HCT116 (cell line): ENCODE measurements around the gene C14orf132. TPM values are rescaled to one million over a fixed set of nuclear protein-coding genes. Genes with fewer than 3 reads are reported as not detected.

Experiments used
- ATAC-seq: fragments of 200-7000 bp; cut with Tn5 transposase; 2 replicates; pipeline ENCODE4 v1.9.1; 2020; ENCODE audit warnings: mild to moderate bottlenecking, moderate library complexity
- BruUV-seq: library from RNA; stranded (reverse); fragments of 400-500 nt; replicated peaks from 2 replicates; lab custom pipeline; 2021; lab: Mats Ljungman, UMichigan
- CTCF ChIA-PET: fragments of 300-600 bp; sonication (Branson Sonifier 250); formaldehyde crosslinking; loops from one replicate; lab custom pipeline; 2021; ENCODE audit warnings: antibody characterized with exemption; lab: Charles Lee
- POLR2A ChIA-PET: fragments of 300-600, 350-600 bp; sonication (Branson Sonifier 250); formaldehyde crosslinking; loops from one replicate; lab custom pipeline; 2021; ENCODE audit warnings: antibody characterized with exemption; lab: Charles Lee
- RAD21 ChIA-PET, 2 experiments: fragments of 300-600 bp; sonication (Branson Sonifier 250); formaldehyde crosslinking; loops; one replicate each; lab custom pipeline; 2023; ENCODE audit warnings: low total read pairs in 2 of 2; ENCODE audit not compliant: uncharacterized antibody in 2 of 2, unreplicated experiment in 2 of 2, low non-redundant PET in 1 of 2; lab: Charles Lee
- DNase-seq: peaks from one replicate; pipeline ENCODE4 v3.0.0-alpha.2; 2010; ENCODE audit warnings: low read depth, low spot score
- H2AFZ ChIP-seq: fragments of 200-600 bp; shearing (Covaris generic), sonication (generic); 2 replicates; pipeline ENCODE4 v1.6.1; 2017; ENCODE audit warnings: low read depth, mixed run types, mixed read lengths, antibody characterized with exemption, low read length; ENCODE audit not compliant: poor library complexity, severe bottlenecking
- H3K27ac ChIP-seq: 2 replicates; pipeline ENCODE4 v1.5.1; 2012; ENCODE audit warnings: low read depth, low read length
- H3K27me3 ChIP-seq: fragments of 200-600 bp; sonication (generic); 2 replicates; pipeline ENCODE4 v1.6.1; 2016; ENCODE audit warnings: mixed run types, low read length, mixed read lengths; ENCODE audit not compliant: insufficient read depth
- H3K36me3 ChIP-seq, 2 experiments: fragments of 200-500 bp in 1 of 2; fragments of 200-600 bp in 1 of 2; sonication (Bioruptor generic) in 1 of 2; sonication (generic) in 1 of 2; 2 replicates each; pipeline versions ENCODE4 v1.5.1 to v1.6.1; 2014 to 2016; ENCODE audit warnings: low read length in 2 of 2, inconsistent platforms in 1 of 2, mixed read lengths in 1 of 2, mixed run types in 1 of 2; ENCODE audit not compliant: insufficient read depth in 2 of 2, control insufficient read depth in 1 of 2
- H3K4me1 ChIP-seq, 2 experiments: fragments of 200-600 bp in 1 of 2; sonication (generic) in 1 of 2; 2 replicates each; pipeline versions ENCODE4 v1.5.1 to v1.6.1; 2012 to 2017; ENCODE audit warnings: low read length in 2 of 2, inconsistent platforms in 1 of 2, mild to moderate bottlenecking in 1 of 2, mixed read lengths in 1 of 2, mixed run types in 1 of 2, moderate library complexity in 1 of 2; ENCODE audit not compliant: insufficient read depth in 2 of 2, control insufficient read depth in 1 of 2
- H3K4me2 ChIP-seq: fragments of 200-600 bp; sonication (generic); 2 replicates; pipeline ENCODE4 v1.6.1; 2017; ENCODE audit warnings: mixed run types, low read length, mixed read lengths
- H3K4me3 ChIP-seq, 2 experiments: fragments of 200-600 bp in 1 of 2; sonication (generic) in 1 of 2; replicated peaks in 1 of 2; 2 replicates each; pipeline ENCODE4 v1.5.1; 2011 to 2016; ENCODE audit warnings: low read length in 2 of 2, control low read depth in 1 of 2, low read depth in 1 of 2, mild to moderate bottlenecking in 1 of 2, mixed read lengths in 1 of 2, mixed run types in 1 of 2
- H3K79me2 ChIP-seq: fragments of 200-600 bp; sonication (generic); 2 replicates; pipeline ENCODE4 v1.6.1; 2017; ENCODE audit warnings: mild to moderate bottlenecking, mixed run types, low read length, moderate library complexity, mixed read lengths; ENCODE audit not compliant: insufficient read depth
- H3K9ac ChIP-seq: fragments of 200-600 bp; sonication (generic); 2 replicates; pipeline ENCODE4 v1.6.1; 2016; ENCODE audit warnings: low read length, mixed read lengths
- H3K9me2 ChIP-seq: fragments of 200-600 bp; sonication (generic), shearing (Covaris generic); 2 replicates; pipeline ENCODE4 v1.6.1; 2017; ENCODE audit warnings: mixed run types, mild to moderate bottlenecking, moderate library complexity; ENCODE audit not compliant: insufficient read depth
- H3K9me3 ChIP-seq, 2 experiments: fragments of 200-500 bp in 1 of 2; fragments of 200-600 bp in 1 of 2; sonication (Bioruptor generic) in 1 of 2; sonication (generic) in 1 of 2; 2 replicates each; pipeline ENCODE4 v1.6.1; 2014 to 2017; ENCODE audit warnings: low read length in 2 of 2, mixed read lengths in 2 of 2, inconsistent platforms in 1 of 2, low read depth in 1 of 2, mild to moderate bottlenecking in 1 of 2, mixed run types in 1 of 2, moderate library complexity in 1 of 2; ENCODE audit not compliant: control insufficient read depth in 1 of 2, insufficient read depth in 1 of 2
- H4K20me1 ChIP-seq: fragments of 200-600 bp; sonication (generic), shearing (Covaris generic); 2 replicates; pipeline ENCODE4 v1.6.1; 2017; ENCODE audit warnings: mixed run types, mild to moderate bottlenecking, moderate library complexity; ENCODE audit not compliant: insufficient read depth
- ATF3 ChIP-seq: IDR thresholded peaks from 2 replicates; pipeline ENCODE4 v1.6.1; 2012
- CEBPB ChIP-seq: IDR thresholded peaks from 2 replicates; pipeline ENCODE4 v1.6.1; 2012; ENCODE audit warnings: low read depth
- EGR1 ChIP-seq: IDR thresholded peaks from 2 replicates; pipeline ENCODE4 v1.6.1; 2012; ENCODE audit warnings: low read depth
- ELF1 ChIP-seq: IDR thresholded peaks from 2 replicates; pipeline ENCODE4 v1.6.1; 2012; ENCODE audit warnings: low read depth, borderline replicate concordance
- EZH2phosphoT487 ChIP-seq: fragments of 200-600 bp; IDR thresholded peaks from 2 replicates; pipeline ENCODE4 v1.6.1; 2018; ENCODE audit warnings: antibody characterized with exemption, borderline replicate concordance
- SP1 ChIP-seq: IDR thresholded peaks from 2 replicates; pipeline ENCODE4 v1.6.1; 2012; ENCODE audit warnings: low read depth
- TCF7L2 ChIP-seq: IDR thresholded peaks from 2 replicates; pipeline ENCODE4 v1.7.0; 2011; ENCODE audit warnings: borderline replicate concordance, inconsistent platforms; ENCODE audit not compliant: insufficient read depth, insufficient read length; ENCODE audit errors: extremely low read depth
- YY1 ChIP-seq: IDR thresholded peaks from 2 replicates; pipeline ENCODE4 v1.6.1; 2011; ENCODE audit warnings: low read length, low read depth, moderate library complexity, mild to moderate bottlenecking; ENCODE audit not compliant: insufficient replicate concordance; ENCODE audit errors: extremely low read depth
- ZFX ChIP-seq: fragments of 450-650 bp; IDR thresholded peaks from 2 replicates; pipeline ENCODE4 v1.6.1; 2017
- ZNF274 ChIP-seq: fragments of 200-500 bp; sonication (Bioruptor generic); IDR thresholded peaks from 2 replicates; pipeline ENCODE4 v1.6.1; 2014; ENCODE audit warnings: mild to moderate bottlenecking, low read depth, low read length, inconsistent platforms
- intact Hi-C: fragments of 100-400 bp; cut with micrococcal nuclease; formaldehyde crosslinking; loops from 2 replicates; pipeline ENCODE4 v1.10.0; 2022
- total RNA-seq: library from RNA; stranded (reverse); gene quantifications from one replicate; pipeline ENCODE4 v1.2.1, GENCODE V29; 2021; ENCODE audit not compliant: unreplicated experiment
- TF ChIP-seq, protein P1 (sequence below): IDR thresholded peaks from 2 replicates; pipeline ENCODE4 v1.6.1; 2012

Gene C14orf132
- total RNA-seq, 1 experiment from 2014 or later: 3.4 TPM

GRCh38 chr14:96037891-96038557, 1.1 kb upstream of the C14orf132 start:
- ATAC-seq: peak; percentile 83
- H3K4me3 ChIP-seq: peak overlapping the region; percentile 15 to 76; a peak in 3 of 4 replicates

GRCh38 chr14:96038558-96038919, 623 bp upstream of the C14orf132 start:
- Histone ChIP-seq H3K4me1 (peaks cover 18 to 26% of the 10 kb centered on the region in 2 experiments), H4K20me1 (no peaks in the 10 kb centered on the region), H3K9me2 (no peaks in the 10 kb centered on the region), H2AFZ (peak overlapping the region; percentile 62), H3K79me2 (no peaks in the 10 kb centered on the region), H3K9me3 (no peaks in the 10 kb centered on the region), H3K27me3 (no peaks in the 10 kb centered on the region), H3K36me3 (no peaks in the 10 kb centered on the region), H3K9ac (peak overlapping the region; percentile 28; the same call in 1 of the 2 replicates), H3K27ac (no peak overlapping the region), H3K4me3 (peak overlapping the region; percentile 63 to 76), H3K4me2 (peak overlapping the region; percentile 99)
- DNase-seq: peak; percentile 4
- CTCF ChIA-PET: interaction anchor here (0.8 kb wide), 1 partner anchor 60 kb away, joined by 4 read pairs; no protein-coding TSS in a partner anchor
- intact Hi-C loops: no loop called here
- POLR2A ChIA-PET: no interaction called here
- TF ChIP-seq ZNF274 (no peak), YY1 (no peak), ATF3 (no peak), ELF1 (no peak), EZH2phosphoT487 (no peak), SP1 (no peak), TCF7L2 (no peak), CEBPB (no peak), ZFX (no peak), EGR1 (no peak)
- TF ChIP-seq, protein P1, sequence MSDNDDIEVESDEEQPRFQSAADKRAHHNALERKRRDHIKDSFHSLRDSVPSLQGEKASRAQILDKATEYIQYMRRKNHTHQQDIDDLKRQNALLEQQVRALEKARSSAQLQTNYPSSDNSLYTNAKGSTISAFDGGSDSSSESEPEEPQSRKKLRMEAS: no peak
- ATAC-seq: peak; percentile 1; the same call in 1 of the 2 replicates
- RAD21 ChIA-PET: no interaction called here
- BruUV-seq: no TSS peak

More at GRCh38 chr14:96037891-96038557, 1.1 kb upstream of the C14orf132 start:
- no peaks in the 10 kb centered on the region for H3K27me3 ChIP-seq
- intact Hi-C loops: no loop called here
- H3K9me3 ChIP-seq: no peaks in the 10 kb centered on the region
- H3K36me3 ChIP-seq: no peaks in the 10 kb centered on the region
- no peaks in the 10 kb centered on the region for H4K20me1 ChIP-seq
- peaks cover 18 to 26% of the 10 kb centered on the region in 2 experiments for H3K4me1 ChIP-seq
- peak overlapping the region; percentile 89 for H2AFZ ChIP-seq
- no TSS peak for BruUV-seq
- H3K9me2 ChIP-seq: no peaks in the 10 kb centered on the region
- peak; percentile 74 for DNase-seq
- H3K4me2 ChIP-seq: peak overlapping the region; percentile 99
- no peaks in the 10 kb centered on the region for H3K79me2 ChIP-seq
- RAD21 ChIA-PET: no interaction called here
- H3K27ac ChIP-seq: no peak overlapping the region
- TF ChIP-seq EGR1: peak; percentile 74
- peak; percentile 28; the same call in 1 of the 2 replicates for TF ChIP-seq SP1
- TF ChIP-seq, protein P1: 0 out of 2 replicates have a peak, but pooled peaks have one; percentile 28
- TF ChIP-seq ZNF274: no peak
- POLR2A ChIA-PET: no interaction called here
- CTCF ChIA-PET: interaction anchor here (0.8 kb wide), 1 partner anchor 61 kb away, joined by 4 read pairs; no protein-coding TSS in a partner anchor
- H3K9ac ChIP-seq: no peak overlapping the region
